Measurements from ENCODE around the gene RDH5.

- TF ChIP-seq POLR2A (IDR thresholded peaks at IDR 0.05; ENCODE audit: borderline replicate concordance, extremely low read depth, insufficient read depth, insufficient read length), result no peak
- no peak for TF ChIP-seq CTCF (IDR thresholded peaks at IDR 0.05 in 2 of 3, conservative IDR thresholded peaks at IDR 0.05 in 1 of 3; ENCODE audit: borderline replicate concordance in 1 of 3, insufficient read depth in 1 of 3, low read depth in 2 of 3, low read length in 2 of 3)
- TF ChIP-seq YY1 (IDR thresholded peaks at IDR 0.05; ENCODE audit: extremely low read depth, insufficient replicate concordance, low read depth, low read length), result no peak
- no peak for TF ChIP-seq MAX (IDR thresholded peaks at IDR 0.05)
- TF ChIP-seq EZH2 (IDR thresholded peaks at IDR 0.05), result no peak
- TF ChIP-seq ZBTB33 (IDR thresholded peaks at IDR 0.05; ENCODE audit: extremely low read depth, insufficient replicate concordance, low read length), result no peak
- TF ChIP-seq CEBPB (IDR thresholded peaks at IDR 0.05; ENCODE audit: low read depth), result no peak
- TF ChIP-seq TCF7L2 (IDR thresholded peaks at IDR 0.05; ENCODE audit: borderline replicate concordance, extremely low read depth, insufficient read depth, insufficient read length), result no peak
- TF ChIP-seq ZNF274 (IDR thresholded peaks at IDR 0.05; ENCODE audit: low read depth, low read length), result no peak
- no peak for TF ChIP-seq RAD21 (IDR thresholded peaks at IDR 0.05; ENCODE audit: low read depth)
- TF ChIP-seq EGR1 (IDR thresholded peaks at IDR 0.05; ENCODE audit: low read depth), result no peak
Measured at GRCh38 chr12:55739025-55739378, 18.8 kb downstream of the RDH5 start.
